Fibroblast of mammary gland (primary cell): ENCODE data around the gene MEF2A.

Source experiments
- DNase-seq: peaks from one replicate; pipeline ENCODE4 v3.0.0-alpha.2; 2010; ENCODE audit warnings: low read depth
- H3K4me3 ChIP-seq: 2 replicates; pipeline ENCODE4 v1.5.1; 2011; ENCODE audit warnings: low read depth, mild to moderate bottlenecking, low read length, moderate library complexity; ENCODE audit not compliant: control insufficient read depth
- TF ChIP-seq, protein P1 (sequence below): conservative IDR thresholded peaks from 2 replicates; pipeline ENCODE4 v1.5.1; 2011; ENCODE audit warnings: low read depth, low read length, inconsistent platforms; ENCODE audit not compliant: control insufficient read depth, insufficient read depth

MEF2A gene

GRCh38 chr15:99727733-99728132 is 161.9 kb downstream of the MEF2A start:
- DNase-seq: no peak
- TF ChIP-seq, protein P1, sequence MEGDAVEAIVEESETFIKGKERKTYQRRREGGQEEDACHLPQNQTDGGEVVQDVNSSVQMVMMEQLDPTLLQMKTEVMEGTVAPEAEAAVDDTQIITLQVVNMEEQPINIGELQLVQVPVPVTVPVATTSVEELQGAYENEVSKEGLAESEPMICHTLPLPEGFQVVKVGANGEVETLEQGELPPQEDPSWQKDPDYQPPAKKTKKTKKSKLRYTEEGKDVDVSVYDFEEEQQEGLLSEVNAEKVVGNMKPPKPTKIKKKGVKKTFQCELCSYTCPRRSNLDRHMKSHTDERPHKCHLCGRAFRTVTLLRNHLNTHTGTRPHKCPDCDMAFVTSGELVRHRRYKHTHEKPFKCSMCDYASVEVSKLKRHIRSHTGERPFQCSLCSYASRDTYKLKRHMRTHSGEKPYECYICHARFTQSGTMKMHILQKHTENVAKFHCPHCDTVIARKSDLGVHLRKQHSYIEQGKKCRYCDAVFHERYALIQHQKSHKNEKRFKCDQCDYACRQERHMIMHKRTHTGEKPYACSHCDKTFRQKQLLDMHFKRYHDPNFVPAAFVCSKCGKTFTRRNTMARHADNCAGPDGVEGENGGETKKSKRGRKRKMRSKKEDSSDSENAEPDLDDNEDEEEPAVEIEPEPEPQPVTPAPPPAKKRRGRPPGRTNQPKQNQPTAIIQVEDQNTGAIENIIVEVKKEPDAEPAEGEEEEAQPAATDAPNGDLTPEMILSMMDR: no peak
- H3K4me3 ChIP-seq: no peak overlapping the region

DNA sequence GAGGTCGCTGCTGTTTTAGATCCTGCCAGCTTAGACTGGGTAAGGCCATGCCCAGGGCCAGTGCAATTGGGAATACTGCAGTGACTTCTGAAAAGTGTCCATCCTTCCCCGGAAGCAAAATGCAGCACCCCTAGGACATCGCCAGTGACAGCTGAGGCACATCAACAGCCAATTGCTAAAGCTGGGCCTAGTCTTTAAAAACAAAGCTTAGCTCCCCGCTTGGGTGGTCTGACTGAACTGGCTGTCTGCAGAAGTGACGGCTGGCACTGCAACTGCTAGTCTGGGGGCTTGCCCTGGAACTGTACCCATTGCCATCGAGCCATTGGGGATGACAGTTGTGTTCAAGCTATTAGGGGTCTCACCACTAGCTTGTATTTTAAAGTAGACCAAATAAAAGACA is 163.1 kb downstream of the MEF2A start:
- TF ChIP-seq, protein P1: no peak
- DNase-seq: no peak
- no peak overlapping the region for H3K4me3 ChIP-seq

- H3K4me3 ChIP-seq: no peak overlapping the region
- TF ChIP-seq, protein P1: no peak
- DNase-seq: no peak
Observed at GRCh38 chr15:99729327-99729726, 163.5 kb downstream of the MEF2A start.

GRCh38 chr15:99729920-99730319 is 164.1 kb downstream of the MEF2A start:
- no peak overlapping the region for H3K4me3 ChIP-seq
- TF ChIP-seq, protein P1: peak; percentile 35
- DNase-seq: peak; percentile 42

GRCh38 chr15:99731336-99732123 is 165.7 kb downstream of the MEF2A start:
- no peak for DNase-seq
- peak overlapping the region; percentile 71 for H3K4me3 ChIP-seq
- TF ChIP-seq, protein P1: no peak

- TF ChIP-seq, protein P1: no peak
- H3K4me3 ChIP-seq: peak overlapping the region; percentile 71
- DNase-seq: peak; percentile 35
Observed at GRCh38 chr15:99732124-99732750, 166.5 kb downstream of the MEF2A start.
